ENCODE results near the gene RELA. TPM values are rescaled to one million over a fixed set of nuclear protein-coding genes. Genes with fewer than 3 reads are reported as not detected.

Gene RELA
- total and polyA plus RNA-seq, 2 experiments from 2014 or later = 18.5 to 22.8 TPM

GRCh38 chr11:65606876-65607613, 55.7 kb downstream of the RELA start:
- DNase-seq (ENCODE audit: low spot score) (peak; percentile 99), ATAC-seq (peak; percentile 96)
- peaks cover under 1% of the 10 kb centered on the region; the same call in 1 of the 2 replicates for H3K79me2 ChIP-seq (replicated peaks; ENCODE audit: insufficient read depth)
- H3K27ac ChIP-seq (ENCODE audit: low read depth) = peak overlapping the region; percentile 78; the same call in 1 of the 2 replicates
- H3K4me3 Mint-ChIP-seq = peak overlapping the region; percentile 70
- H3K9me3 Mint-ChIP-seq = no peaks in the 10 kb centered on the region
- H3K27me3 Mint-ChIP-seq (ENCODE audit: insufficient read depth, low read depth, poor library complexity) = peaks cover 15% of the 10 kb centered on the region
- no peak overlapping the region; the same call in 1 of the 2 replicates for H3K27ac Mint-ChIP-seq
- no peaks in the 10 kb centered on the region for H3K9me2 ChIP-seq (ENCODE audit: insufficient read depth)
- no peaks in the 10 kb centered on the region for H3K27me3 ChIP-seq (ENCODE audit: insufficient read depth)
- peak overlapping the region; percentile 81 for H3K4me2 ChIP-seq
- H3K4me3 ChIP-seq = peak overlapping the region; percentile 63
- no peaks in the 10 kb centered on the region; the same call in 1 of the 2 replicates for H4K20me1 ChIP-seq (replicated peaks; ENCODE audit: insufficient read depth)
- peak overlapping the region; percentile 86; the same call in 1 of the 2 replicates for H2AFZ ChIP-seq
- H3K4me1 ChIP-seq (ENCODE audit: insufficient read depth) = peaks cover 13% of the 10 kb centered on the region
- peaks cover 12% of the 10 kb centered on the region for H3K4me1 Mint-ChIP-seq
- TF ChIP-seq, protein P1, sequence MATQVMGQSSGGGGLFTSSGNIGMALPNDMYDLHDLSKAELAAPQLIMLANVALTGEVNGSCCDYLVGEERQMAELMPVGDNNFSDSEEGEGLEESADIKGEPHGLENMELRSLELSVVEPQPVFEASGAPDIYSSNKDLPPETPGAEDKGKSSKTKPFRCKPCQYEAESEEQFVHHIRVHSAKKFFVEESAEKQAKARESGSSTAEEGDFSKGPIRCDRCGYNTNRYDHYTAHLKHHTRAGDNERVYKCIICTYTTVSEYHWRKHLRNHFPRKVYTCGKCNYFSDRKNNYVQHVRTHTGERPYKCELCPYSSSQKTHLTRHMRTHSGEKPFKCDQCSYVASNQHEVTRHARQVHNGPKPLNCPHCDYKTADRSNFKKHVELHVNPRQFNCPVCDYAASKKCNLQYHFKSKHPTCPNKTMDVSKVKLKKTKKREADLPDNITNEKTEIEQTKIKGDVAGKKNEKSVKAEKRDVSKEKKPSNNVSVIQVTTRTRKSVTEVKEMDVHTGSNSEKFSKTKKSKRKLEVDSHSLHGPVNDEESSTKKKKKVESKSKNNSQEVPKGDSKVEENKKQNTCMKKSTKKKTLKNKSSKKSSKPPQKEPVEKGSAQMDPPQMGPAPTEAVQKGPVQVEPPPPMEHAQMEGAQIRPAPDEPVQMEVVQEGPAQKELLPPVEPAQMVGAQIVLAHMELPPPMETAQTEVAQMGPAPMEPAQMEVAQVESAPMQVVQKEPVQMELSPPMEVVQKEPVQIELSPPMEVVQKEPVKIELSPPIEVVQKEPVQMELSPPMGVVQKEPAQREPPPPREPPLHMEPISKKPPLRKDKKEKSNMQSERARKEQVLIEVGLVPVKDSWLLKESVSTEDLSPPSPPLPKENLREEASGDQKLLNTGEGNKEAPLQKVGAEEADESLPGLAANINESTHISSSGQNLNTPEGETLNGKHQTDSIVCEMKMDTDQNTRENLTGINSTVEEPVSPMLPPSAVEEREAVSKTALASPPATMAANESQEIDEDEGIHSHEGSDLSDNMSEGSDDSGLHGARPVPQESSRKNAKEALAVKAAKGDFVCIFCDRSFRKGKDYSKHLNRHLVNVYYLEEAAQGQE (IDR thresholded peaks at IDR 0.05; ENCODE audit: unreplicated experiment) = no peak
- TF ChIP-seq CREB1 (CRISPR knock-in tag; IDR thresholded peaks at IDR 0.05; ENCODE audit: low read depth) = peak; percentile 70
- peak; percentile 62; the same call in 1 of the 2 replicates for TF ChIP-seq POLR2AphosphoS5 (IDR thresholded peaks at IDR 0.05; ENCODE audit: low read depth)
- TF ChIP-seq NANOG (IDR thresholded peaks at IDR 0.05; ENCODE audit: borderline replicate concordance) = no peak
- TF ChIP-seq CTCF (conservative IDR thresholded peaks at IDR 0.05; ENCODE audit: low read depth in 2 of 2) = no peak
- no peaks in the 10 kb centered on the region for H3K36me3 ChIP-seq (ENCODE audit: insufficient read depth)
- peaks cover 17% of the 10 kb centered on the region for H3K36me3 Mint-ChIP-seq (ENCODE audit: low read depth)
- H3F3A ChIP-seq (replicated peaks; ENCODE audit: low read depth) = peaks cover 18% of the 10 kb centered on the region

DNA sequence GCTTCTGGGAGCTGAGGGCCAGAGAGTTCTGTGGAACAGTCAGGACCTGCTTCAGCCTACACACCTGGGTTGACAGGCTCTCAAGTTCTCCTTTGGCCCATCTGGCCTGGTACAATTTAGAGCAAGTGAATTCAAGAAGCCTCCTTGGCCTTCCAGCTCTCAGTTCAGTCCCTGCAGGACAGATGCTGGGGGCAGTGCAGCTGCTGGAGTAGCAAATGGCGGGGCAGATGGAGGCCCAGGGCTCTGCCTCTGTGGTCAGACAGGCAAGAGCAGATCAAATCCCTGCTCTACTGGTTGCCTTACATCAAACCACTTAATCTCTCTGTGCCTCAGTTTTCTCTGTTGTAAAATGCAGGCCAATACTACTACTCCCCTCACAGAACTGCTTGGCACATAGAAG, 58.5 kb downstream of the RELA start:
- ATAC-seq (no peak), DNase-seq (ENCODE audit: low spot score) (no peak)
- no peaks in the 10 kb centered on the region for H3K9me3 Mint-ChIP-seq
- no peak overlapping the region for H2AFZ ChIP-seq
- no peaks in the 10 kb centered on the region; the same call in 1 of the 2 replicates for H4K20me1 ChIP-seq (replicated peaks; ENCODE audit: insufficient read depth)
- H3K27ac Mint-ChIP-seq = no peak overlapping the region
- peaks cover 14% of the 10 kb centered on the region for H3K36me3 Mint-ChIP-seq (ENCODE audit: low read depth)
- no peak overlapping the region for H3K4me2 ChIP-seq
- peaks cover 15% of the 10 kb centered on the region for H3F3A ChIP-seq (replicated peaks; ENCODE audit: low read depth)
- H3K36me3 ChIP-seq (ENCODE audit: insufficient read depth) = no peaks in the 10 kb centered on the region
- no peak overlapping the region for H3K27ac ChIP-seq (ENCODE audit: low read depth)
- no peaks in the 10 kb centered on the region for H3K79me2 ChIP-seq (replicated peaks; ENCODE audit: insufficient read depth)
- no peak overlapping the region for H3K4me3 Mint-ChIP-seq
- no peaks in the 10 kb centered on the region for H3K27me3 ChIP-seq (ENCODE audit: insufficient read depth)
- H3K4me3 ChIP-seq = no peak overlapping the region
- no peaks in the 10 kb centered on the region for H3K9me2 ChIP-seq (ENCODE audit: insufficient read depth)
- peaks cover 12% of the 10 kb centered on the region for H3K4me1 ChIP-seq (ENCODE audit: insufficient read depth)
- H3K4me1 Mint-ChIP-seq = peaks cover 10% of the 10 kb centered on the region
- peaks cover 16% of the 10 kb centered on the region for H3K27me3 Mint-ChIP-seq (ENCODE audit: insufficient read depth, low read depth, poor library complexity)
- TF ChIP-seq NANOG (IDR thresholded peaks at IDR 0.05; ENCODE audit: borderline replicate concordance) (no peak), ZNF114 (CRISPR knock-in tag; IDR thresholded peaks at IDR 0.05) (no peak)
- TF ChIP-seq, protein P1 (IDR thresholded peaks at IDR 0.05; ENCODE audit: unreplicated experiment) = no peak
